ENCODE data around the gene EIF4E2. TPM values are rescaled to one million over a fixed set of nuclear protein-coding genes. Genes with fewer than 3 reads are reported as not detected.

Gene EIF4E2
- total and polyA plus RNA-seq, 2 of the 4 experiments (the other 2 are of a cell fraction), result 52.1 to 105 TPM

DNA sequence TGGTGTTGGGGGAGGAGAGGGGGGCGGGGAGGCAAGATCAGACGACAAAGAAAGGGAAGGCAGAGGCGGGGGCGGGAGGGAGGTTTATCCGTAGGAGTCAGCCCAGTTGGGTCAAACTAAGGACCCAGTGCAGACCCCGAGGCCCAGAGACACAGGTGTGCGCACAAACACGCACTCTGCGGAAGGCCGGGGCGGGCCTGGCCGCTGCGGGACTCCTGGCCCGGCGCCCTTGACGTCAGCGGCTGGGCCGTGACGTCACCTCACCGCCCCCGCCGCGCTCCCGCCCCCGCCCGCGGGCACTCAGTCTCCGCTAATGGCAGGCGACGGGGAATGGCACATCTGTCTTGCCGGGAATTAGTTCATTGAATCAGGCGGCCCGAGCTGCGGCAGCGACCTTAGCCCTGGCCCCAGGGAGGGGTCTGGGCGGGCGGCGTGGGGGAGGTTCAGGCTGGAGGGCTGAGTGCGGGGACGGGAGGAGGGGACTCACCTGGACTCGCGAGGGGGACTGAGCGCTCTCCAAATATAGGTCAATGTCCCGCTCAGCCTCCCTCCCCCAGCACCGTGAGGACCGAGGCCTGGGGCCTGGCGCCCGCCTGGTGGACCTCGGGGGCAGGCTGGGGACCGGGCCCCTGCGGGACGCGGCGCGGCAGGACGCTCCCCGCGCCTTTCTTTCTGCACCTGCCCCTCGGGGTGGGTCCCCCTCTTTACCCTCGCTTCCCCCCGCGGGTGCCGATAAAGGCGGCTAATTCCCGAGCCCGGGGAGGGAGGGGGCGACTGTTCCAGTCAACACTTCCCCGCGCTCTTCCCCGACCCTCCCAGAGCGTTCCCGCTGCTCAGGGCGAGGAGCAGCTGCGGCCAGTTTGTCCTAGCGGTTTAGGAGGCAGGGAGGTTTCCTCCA is 47.3 kb upstream of the EIF4E2 start:
- Histone ChIP-seq H3K27me3 (ENCODE audit: control insufficient read depth, insufficient read depth, low read length) (peaks cover 73% of the 10 kb centered on the region), H3K9ac (ENCODE audit: low read depth, low read length) (no peak overlapping the region), H3K36me3 (ENCODE audit: control insufficient read depth, insufficient read depth, low read length) (no peaks in the 10 kb centered on the region), H2AFZ (replicated peaks; ENCODE audit: low read length, poor library complexity) (peak overlapping the region; percentile 51), H3K56ac (ENCODE audit: extremely low read depth, insufficient read depth, low read length) (no peak overlapping the region), H2AK5ac (ENCODE audit: low read depth, low read length) (no peak overlapping the region), H4K8ac (ENCODE audit: low read depth in 2 of 2, low read length in 2 of 2) (no peak overlapping the region), H3K4me2 (ENCODE audit: low read depth, low read length) (peak overlapping the region; percentile 37; the same call in 1 of the 2 replicates), H2BK5ac (ENCODE audit: low read depth, low read length, poor library complexity, severe bottlenecking) (no peak overlapping the region), H4K20me1 (ENCODE audit: insufficient read depth, low read length) (no peaks in the 10 kb centered on the region), H3K4ac (ENCODE audit: low read depth, low read length) (no peak overlapping the region), H2BK20ac (ENCODE audit: low read depth, low read length) (no peak overlapping the region), H2BK15ac (ENCODE audit: low read depth, low read length) (no peak overlapping the region), H3K18ac (ENCODE audit: low read depth, low read length) (no peak overlapping the region), H4K5ac (ENCODE audit: low read depth, low read length) (no peak overlapping the region), H3K14ac (replicated peaks; ENCODE audit: low read depth, low read length) (no peak overlapping the region), H3K9me1 (ENCODE audit: insufficient read depth, low read length) (no peaks in the 10 kb centered on the region), H3K79me1 (ENCODE audit: low read depth in 1 of 2, low read length in 2 of 2) (no peaks in the 10 kb centered on the region), H3K4me1 (ENCODE audit: control insufficient read depth, insufficient read depth, low read length) (no peaks in the 10 kb centered on the region), H3K9me3 (ENCODE audit: control insufficient read depth, insufficient read depth, low read length) (no peaks in the 10 kb centered on the region), H2AK9ac (replicated peaks; ENCODE audit: low read depth, low read length, poor library complexity) (peak overlapping the region; percentile 55), H3K27ac (ENCODE audit: insufficient read depth, low read length) (no peak overlapping the region), H4K91ac (ENCODE audit: insufficient read depth, low read depth, low read length) (no peak overlapping the region), H2BK120ac (ENCODE audit: low read depth, low read length) (no peak overlapping the region), H3K23ac (ENCODE audit: low read depth, low read length) (no peak overlapping the region), H3K4me3 (ENCODE audit: insufficient read depth, low read depth, low read length) (no peak overlapping the region; the same call in 1 of the 2 replicates)
- 2% methylated on average over 20 of the region's 75 CpGs; no CpG with 5 or more reads in 1 of the 2 experiments for WGBS, 2 experiments (ENCODE audit: extremely low coverage in 2 of 2, insufficient read length in 1 of 2)
- CTCF ChIA-PET, result no interaction called here
- no TSS peak for BruUV-seq (replicated peaks)
- intact Hi-C loops (cut with micrococcal nuclease), result loop anchor here (10.0 kb wide), 1 partner anchor 598 kb away; no protein-coding TSS in a partner anchor
- TF ChIP-seq MAZ (IDR thresholded peaks at IDR 0.05; ENCODE audit: borderline replicate concordance, low read depth, low read length) (0 out of 2 replicates have a peak, but pooled peaks have one; percentile 16), CHD1 (IDR thresholded peaks at IDR 0.05; ENCODE audit: low read depth, low read length) (no peak), FOS (IDR thresholded peaks at IDR 0.05; ENCODE audit: low read depth, low read length) (no peak), CEBPB (IDR thresholded peaks at IDR 0.05; ENCODE audit: low read depth, low read length) (no peak), BHLHE40 (IDR thresholded peaks at IDR 0.05; ENCODE audit: low read depth, low read length) (no peak), NFE2L2 (IDR thresholded peaks at IDR 0.05; ENCODE audit: low read depth, low read length) (no peak), MXI1 (IDR thresholded peaks at IDR 0.05; ENCODE audit: borderline replicate concordance, low read depth, low read length) (no peak), MAFK (IDR thresholded peaks at IDR 0.05; ENCODE audit: low read depth, low read length) (no peak), SMC3 (IDR thresholded peaks at IDR 0.05; ENCODE audit: low read depth, low read length) (no peak)
- in situ Hi-C loops (cut with MboI; ENCODE audit: low sequenced_read_pairs), result no loop called here
- POLR2A ChIA-PET (ENCODE audit: unreplicated experiment), result no interaction called here
- ATAC-seq (ENCODE audit: low read depth) (peak; percentile 41), DNase-seq (peak; percentile 45)
- dilution Hi-C loops (cut with HindIII; ENCODE audit: low sequenced_read_pairs, unreplicated experiment), result no loop called here

All from IMR-90 (cell line).